Hematopoietic multipotent progenitor cell (in vitro differentiated cells): ENCODE measurements around the gene NEK8. TPM values are rescaled to one million over a fixed set of nuclear protein-coding genes. Genes with fewer than 3 reads are reported as not detected.
"Not testable (repeated sequence)": the region's sequence is repeated elsewhere in the genome, so short reads cannot be mapped to it uniquely, and the experiment has no call there.

Source experiments
- DNase-seq, 3 donors: peaks; one replicate each; pipeline ENCODE4 v3.0.0-alpha.2; 2011 to 2015; ENCODE audit warnings: low read depth in 2 of 3, low spot score in 2 of 3
- total RNA-seq: library from RNA; depleted of rRNA; stranded (reverse); fragments of >200 nt; gene quantifications from one replicate; pipeline ENCODE4 v1.2.3, GENCODE V29; 2012

Gene NEK8
- total RNA-seq, 1 donor, result 12.4 TPM

DNA sequence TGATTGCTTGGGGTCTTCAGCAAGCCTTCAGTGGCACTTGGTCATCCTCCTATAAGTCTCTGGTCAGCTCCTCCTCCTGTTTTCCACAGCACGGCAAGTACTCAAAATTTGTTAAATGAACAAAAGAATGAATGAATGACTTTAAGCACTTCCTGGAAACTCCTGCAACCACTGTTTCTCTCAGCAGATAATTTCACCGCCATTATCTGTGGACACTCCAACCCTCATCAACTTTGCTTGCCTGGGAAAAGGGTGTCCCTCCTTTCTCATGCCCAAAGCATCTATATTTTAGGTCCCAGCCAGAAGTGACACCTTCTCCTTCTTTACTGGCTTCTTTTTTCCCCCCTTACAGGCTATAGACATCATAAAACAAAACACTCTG, 21.3 kb upstream of the NEK8 start:
- no peak for DNase-seq

DNA sequence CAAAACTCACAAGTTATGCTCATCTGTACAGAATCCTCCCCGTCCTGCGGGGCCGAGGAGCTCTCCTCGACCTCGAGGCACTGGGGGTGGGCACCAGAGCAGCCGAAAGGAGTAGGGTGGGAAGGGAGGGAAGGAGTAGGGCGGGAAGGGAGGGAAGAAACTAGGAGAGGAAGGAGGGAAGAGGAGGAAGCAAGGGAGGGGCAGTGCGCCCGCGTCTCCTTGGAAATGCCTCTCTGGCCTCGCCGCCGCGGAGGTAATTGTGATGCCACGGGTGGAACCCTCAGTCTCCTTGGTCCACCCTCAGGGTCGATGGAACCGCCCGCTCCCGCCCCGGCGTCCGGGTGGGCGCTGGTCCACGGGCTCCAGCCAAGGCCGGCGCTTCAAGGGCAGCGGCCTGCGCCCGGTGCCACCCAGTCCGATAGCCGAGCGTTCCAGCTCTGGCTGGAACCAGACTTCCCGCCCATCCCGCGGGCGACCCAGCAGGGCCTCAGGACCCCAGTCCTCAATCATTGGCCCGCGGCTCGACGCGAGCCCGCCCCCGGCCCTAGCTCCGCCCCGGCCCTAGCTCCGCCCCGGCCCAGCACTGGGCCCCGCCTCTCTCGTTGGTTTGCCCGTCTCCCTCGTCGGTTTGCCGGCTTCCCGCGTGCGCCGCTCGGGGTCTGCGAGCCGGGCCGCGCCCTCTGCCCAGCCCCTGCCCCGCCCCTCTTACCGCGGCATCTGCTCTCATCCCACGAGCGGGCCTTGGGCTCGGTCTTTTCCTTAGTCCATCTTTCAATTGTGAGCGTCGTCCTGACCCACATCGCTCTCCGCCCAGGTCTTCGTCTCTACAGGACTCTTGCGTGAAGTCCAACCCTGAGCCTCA, 17.5 kb upstream of the NEK8 start:
- peak in 2 of 3 donors; percentile 82 to 91 for DNase-seq

DNA sequence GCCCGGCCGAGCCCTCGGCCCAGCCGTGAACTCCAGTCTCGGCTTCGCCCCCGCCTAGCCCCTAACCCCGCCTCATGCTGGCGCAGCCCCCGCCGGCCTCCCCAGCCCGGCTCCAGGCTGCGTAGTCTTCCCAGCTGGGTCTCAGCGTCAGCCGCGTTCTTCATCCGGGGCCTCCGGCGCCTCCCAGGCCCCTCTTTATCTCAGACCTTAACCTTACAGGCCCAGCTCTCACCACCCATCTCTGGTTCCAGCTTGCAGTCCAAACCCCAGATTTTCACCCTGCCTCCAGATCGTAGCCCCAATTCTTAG, 16.9 kb upstream of the NEK8 start, which contains the start of gene PROCA1:
Gene PROCA1 (minus strand): TSS at position 166 of the 309 bp plus-strand sequence. CDS start 228 bp downstream, outside the sequence.
- no peak for DNase-seq

DNA sequence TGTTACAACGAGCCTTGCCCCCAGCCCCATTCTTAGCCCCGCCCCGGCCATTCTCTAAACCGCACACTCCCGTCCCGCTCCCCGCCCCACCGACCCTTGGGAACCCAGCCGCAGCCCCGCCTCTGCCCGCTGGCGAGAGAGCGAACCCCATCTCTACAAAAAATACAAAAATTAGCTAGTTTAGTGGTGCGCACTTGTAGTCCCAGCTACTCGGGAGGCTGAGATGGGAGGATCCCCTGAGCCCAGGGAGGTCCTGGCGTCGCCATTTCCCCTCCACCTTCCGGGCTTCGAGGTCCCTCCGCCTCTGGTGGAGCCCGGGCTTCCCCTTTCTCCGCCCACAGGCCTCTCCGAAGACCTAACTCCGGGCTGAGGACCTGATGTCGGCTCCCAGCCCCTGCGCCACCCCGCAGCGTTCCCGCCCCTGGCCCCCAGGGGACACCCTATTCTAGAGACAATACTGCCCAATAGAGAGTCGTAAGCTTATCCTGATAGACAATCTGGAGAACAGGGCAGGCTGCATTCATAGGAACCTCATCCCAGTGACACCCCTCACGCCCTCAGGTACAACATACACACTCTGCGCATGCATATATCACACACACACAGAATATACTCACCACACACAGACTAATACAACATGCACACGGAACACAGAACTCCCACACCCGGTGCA, 16.4 kb upstream of the NEK8 start:
- peak in 2 of 3 donors; percentile 89 to 92 for DNase-seq

DNA sequence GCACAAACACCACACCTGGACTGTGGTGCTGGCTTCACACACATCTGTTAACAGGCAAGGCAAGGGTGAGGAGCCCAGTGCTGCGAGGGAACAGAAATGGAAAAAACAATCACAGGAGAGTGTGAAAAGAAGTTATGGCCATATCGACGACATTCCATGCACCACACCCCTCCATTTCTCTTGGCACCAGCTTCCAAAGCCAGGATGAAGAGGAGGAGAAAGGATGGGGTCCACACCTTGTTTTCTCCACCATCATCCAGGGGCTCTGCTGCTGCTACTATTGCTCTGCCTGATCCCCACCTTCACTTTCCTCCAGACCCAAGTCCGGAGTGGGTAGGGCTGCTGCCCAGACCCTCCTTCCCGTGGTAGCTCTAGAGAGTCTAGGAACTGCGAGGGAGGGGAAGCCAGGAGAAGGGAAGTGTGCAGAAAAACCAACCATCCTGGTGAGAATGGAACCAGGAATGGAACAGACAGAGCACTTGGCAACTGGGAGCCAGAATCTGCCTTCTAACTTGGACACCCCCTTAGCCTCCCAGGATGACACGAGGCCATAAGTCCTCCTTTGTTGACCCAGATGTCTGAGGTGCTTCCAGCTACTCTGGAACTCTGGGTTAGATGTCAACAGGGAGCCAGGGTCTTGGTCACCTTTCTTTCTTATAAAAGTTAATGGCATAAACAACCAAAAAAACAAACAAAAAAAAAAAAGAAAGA, 15.7 kb upstream of the NEK8 start:
- no peak for DNase-seq

DNA sequence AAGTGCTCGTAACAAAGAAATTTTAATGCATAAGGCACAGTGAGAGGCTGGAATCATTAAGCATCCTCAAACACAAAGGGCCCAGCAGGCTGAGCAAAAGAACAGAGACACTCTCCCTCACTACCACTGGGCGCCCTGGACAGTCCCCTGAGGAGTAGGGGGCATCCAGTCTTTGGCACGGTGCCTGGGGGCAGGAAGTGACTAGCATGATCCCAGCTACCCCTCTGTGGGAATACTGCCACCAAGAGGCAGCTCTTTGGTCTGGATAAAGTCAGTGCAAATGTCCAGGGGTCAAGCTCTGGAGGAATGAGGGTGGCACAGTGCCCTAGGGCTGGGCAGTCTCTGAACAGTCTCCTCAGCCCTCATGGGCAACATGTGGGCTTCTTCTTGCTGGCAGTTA, 14.3 kb upstream of the NEK8 start:
- no peak for DNase-seq

DNA sequence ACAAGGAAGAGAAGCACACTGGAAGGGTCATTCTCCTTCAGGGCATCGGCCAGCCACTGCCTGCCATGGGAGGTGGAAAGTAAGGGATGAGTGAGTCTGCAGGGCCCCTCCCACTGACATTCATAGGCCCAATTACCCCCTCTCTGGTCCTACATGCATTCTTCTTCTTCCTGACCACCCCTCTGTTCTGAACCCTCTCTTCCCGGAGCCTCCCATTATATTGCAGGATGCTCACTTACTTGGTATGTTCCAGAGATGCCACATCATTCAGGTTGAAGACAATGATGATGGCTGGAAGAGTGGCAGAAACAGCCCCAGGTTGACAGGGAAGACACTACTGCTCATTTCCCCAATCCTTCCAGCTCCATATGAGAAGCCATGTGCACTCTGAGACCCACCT, 13.4 kb upstream of the NEK8 start:
- DNase-seq, result no peak

DNA sequence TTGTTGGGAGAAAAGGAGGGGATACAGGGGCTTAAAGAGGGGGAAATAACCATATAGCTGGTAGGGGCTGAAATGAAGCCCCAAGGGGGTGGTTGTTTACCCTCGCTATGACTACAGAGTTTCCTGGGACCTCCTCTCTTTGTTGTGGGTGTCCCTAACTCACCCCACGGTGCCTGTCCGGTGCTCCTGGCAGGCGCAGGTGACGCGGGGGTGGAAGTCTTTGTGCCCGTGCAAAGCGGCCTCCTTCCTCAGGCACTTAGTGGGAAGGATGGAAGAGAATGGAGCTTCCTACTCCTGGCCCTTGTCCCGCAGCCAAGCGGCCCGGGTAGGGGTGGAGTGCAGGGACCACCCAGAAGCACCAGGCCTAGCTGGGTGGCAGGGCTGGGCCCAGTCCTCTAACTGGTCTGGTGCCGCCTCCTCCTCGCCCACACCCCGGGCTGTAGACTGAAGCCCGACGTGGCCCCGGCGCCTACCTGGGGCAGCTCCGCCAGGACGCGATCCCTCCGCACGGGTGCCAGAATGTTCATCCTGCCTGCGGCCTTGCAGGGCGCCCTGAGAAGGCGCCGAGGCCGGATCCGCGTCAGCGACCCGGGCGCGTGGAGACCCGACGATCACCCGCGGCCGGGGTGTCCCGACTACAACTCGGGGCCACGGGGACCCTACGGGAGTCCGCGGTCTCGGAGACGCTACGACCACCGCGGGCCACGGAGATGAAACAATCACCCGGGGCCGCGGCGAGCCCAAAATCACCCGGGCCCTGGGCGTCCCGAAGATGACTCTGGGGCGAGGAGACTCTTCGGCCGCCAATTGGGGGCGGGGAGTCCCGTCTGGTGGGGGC, 11.6 kb upstream of the NEK8 start:
- no peak for DNase-seq

DNA sequence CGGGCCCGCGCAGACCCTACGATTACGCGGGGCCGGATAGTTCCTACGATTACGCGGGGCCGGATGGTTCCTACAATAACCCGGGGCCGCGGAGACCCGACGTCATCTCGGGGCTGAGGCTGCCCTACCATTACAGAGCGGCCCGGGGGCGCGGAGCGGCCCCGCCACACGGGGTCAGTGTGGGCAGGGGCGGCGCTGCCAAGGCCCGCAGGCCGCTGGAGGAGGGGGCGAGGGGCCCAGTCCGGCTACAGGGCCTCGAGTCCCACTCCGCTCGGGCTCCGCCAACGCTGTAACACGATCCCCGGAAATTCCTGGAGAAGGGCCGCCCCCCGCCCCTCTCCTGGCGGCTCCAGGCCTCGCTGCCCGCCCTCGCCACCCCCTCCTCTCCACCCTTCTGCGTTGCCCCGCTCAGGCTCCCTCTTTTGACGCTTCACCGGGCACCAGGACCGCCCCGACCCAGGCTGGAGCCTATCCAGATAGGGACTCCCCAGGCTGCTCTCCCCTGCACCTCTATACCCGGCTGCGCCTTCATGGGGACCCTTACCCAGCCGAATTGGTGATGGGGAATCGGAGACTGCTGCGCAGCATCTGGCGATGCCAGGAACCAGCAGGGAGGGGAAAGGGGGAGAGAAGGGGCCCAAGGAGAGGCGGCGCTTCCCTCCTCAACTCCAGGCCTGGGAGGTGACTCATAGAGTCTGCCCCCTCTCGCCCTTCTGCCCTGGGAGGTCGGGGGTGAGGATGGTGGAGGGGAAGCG, 10.8 kb upstream of the NEK8 start, which contains the start of gene RAB34:
Gene RAB34 (minus strand): TSS at position 291 of the 755 bp plus-strand sequence. CDS start 602 bp downstream, outside the sequence.
- peak in 2 of 3 donors; percentile 79 to 84 for DNase-seq

DNA sequence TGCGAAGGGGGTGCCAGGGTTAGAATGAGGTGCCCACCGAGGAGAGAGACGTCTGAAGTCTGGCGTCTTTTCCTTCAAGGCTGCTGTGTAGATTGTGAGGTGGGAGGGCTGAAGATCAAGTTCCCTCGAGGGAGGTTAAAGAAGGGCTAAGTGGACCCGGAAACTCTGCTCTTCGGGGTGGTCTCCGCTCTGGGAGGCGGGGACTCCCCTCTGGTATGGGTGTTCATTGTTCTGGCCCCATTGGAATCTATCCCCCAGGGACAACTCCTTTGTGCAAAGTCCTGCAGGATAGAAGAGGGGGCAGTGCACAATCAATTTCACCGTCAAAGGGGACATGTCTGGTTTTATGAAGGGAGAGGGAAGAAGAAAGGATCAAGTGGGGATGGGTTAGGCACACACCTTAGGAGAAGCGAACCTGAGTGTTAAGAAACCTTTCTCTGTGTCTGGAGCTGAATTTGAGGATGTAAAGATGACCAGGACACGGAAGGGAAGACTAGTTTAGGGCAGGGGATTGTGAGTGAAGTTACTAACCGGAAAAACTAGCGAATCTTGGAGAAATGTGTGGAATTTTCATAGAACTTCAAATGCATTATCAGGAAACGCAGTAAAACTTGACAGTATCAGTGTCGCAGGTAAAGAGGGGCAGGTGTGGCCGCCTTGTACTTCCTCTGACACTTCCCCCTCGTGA, 10.1 kb upstream of the NEK8 start:
- no peak for DNase-seq

DNA sequence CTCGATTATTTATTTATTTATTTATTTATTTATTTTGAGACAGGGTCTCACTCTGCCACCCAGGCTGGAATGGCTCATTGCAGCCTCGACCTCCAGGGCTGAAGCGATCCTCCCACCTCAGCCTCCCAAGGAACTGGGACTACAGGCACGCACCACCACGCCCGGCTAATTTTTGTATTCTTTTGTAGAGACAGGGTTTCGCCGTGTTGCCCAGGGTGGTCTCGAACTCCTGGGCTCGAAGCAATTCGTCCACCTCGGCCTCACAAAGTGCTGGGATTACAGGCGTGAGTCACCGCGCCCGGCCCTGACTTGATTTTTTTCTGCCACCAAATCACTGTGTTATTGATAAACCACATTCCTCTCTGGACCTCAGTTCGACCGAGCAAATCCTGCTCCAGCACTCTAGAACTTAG, 9.6 kb upstream of the NEK8 start:
- DNase-seq, result no peak

DNA sequence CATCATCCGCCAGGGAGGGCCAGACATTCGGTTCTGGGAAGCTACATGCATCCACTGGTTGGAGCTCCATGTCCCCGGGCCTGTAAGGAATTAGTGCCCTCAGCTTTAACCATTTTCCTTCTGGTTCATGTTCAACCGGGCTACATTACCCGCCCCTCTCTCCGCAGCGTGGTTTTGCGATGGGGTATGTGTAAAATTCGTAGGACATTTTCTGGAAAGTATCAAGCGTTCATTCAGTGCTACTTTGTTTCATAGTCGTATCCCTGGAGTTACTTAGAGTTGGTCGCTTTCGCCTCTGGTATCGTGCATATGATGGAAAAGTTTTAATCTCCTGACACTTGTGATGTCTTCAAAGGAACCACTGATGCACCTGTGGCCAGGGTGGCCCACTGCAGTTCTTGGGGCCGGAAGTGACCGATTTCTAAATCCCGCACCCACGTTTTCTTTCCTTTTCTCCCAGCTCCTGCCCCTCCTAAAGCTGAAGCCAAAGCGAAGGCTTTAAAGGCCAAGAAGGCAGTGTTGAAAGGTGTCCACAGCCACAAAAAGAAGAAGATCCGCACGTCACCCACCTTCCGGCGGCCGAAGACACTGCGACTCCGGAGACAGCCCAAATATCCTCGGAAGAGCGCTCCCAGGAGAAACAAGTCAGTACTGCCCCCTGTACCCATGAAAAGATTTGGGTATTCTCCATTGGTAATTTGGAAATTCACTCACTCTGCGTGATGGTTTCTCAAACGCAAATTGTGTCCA, 8.2 kb upstream of the NEK8 start:
- no peak for DNase-seq

DNA sequence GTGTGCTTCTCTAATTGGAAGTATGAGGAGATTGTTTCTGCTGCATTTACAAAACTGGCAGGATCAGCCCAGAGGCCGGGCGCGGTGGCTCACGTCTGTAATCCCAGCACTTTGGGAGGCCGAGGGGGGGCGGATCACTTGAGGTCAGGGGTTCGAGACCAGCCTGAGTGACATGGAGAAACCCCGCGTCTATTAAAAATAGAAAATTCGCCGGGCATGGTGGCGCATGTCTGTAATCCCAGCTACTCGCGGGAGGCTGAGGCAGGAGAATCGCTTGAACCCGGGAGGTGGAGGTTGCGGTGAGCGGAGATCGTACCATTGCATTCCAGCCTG, 7.6 kb upstream of the NEK8 start:
- not testable (repeated sequence) for DNase-seq

DNA sequence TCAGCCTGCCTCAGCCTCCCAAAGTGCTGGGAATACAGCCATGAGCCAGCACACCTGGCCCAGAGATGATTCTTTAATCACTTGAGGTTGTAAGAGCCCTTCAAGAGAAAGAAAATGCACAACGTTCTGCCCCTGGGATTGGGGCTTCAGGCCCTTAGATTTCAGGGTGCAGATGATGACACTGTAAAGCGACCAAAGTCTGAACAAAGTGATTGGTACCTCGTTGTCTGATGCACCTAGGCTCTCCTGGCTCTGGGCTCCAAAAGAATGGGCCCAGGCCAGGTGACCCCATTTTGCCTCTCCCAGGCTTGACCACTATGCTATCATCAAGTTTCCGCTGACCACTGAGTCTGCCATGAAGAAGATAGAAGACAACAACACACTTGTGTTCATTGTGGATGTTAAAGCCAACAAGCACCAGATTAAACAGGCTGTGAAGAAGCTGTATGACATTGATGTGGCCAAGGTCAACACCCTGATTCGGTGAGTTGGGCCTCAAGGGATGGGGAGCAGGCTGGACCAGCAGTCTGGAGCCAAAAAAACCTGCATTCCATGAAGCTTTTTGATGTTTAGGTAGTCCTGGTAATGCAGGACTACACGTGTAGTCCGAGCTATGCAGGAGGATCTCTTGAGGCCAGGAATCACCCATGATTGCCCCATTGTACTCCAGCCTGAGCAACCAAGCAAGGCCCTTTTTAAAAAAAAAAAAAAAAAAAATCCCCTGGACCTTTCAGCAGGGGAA, 6.0 kb upstream of the NEK8 start:
- no peak for DNase-seq

DNA sequence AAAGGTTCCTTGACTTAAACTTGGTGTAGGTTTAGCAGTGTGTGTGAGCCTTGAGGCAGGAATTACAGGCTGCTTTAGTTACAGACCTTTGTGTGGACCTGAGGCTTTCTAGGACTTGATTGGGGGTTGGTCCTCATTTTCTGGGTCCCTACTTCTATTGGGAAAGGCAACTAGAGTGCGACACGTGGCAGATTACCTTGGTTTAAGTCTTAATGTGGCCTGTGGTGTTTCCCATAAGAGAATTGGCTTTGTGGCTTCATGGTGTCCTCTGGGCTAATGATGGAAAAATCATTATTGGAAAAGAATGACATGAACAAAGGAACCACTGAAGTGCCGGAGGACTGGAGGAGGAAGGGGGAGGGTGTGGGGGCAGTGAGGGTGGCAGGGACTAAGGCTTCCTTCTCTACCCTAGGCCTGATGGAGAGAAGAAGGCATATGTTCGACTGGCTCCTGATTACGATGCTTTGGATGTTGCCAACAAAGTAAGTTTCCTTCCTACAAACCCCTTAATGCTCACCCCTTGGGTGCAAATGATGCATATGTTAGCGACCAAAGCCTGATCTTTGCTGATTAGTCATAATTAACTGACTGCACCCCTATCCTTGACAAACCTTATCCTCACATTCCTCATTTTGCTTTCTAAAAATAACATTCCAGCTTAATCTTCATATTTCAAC, 5.3 kb upstream of the NEK8 start:
- no peak for DNase-seq

DNA sequence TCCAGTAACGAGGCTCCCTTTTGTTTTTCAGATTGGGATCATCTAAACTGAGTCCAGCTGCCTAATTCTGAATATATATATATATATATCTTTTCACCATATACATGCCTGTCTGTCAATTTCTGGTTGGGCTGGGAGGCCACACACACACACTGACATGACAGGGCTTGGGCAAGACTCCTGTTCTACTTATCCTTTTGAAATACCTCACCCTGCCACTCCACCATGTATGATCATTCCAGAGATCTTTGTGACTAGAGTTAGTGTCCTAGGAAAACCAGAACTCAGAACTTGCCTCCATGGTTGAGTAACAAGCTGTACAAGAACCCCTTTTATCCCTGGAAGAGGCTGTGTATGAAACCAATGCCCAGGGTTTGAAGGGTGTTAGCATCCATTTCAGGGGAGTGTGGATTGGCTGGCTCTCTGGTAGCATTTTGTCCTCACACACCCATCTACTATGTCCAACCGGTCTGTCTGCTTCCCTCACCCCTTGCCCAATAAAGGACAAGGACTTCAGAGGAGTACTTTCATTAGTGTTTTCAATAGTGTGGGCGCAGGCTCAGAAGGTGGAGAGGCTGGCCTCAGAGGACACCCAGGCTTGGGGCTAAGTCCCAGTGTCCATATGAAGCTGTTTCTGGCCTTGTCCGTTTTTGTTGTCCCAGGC, 4.6 kb upstream of the NEK8 start:
- not testable (repeated sequence) for DNase-seq
